WTC11 (cell line): ENCODE data around the gene B3GAT1. TPM values are rescaled to one million over a fixed set of nuclear protein-coding genes. Genes with fewer than 3 reads are reported as not detected.

Experiments used
- ATAC-seq: fragments of 200-7000 bp; cut with Tn5 transposase; 2 replicates; pipeline ENCODE4 v1.10.0; 2021; ENCODE audit warnings: mild to moderate bottlenecking, moderate library complexity
- CTCF ChIA-PET: fragments of 300-600 bp; sonication (Branson Sonifier 250); formaldehyde crosslinking; loops from one replicate; lab custom pipeline; 2021; ENCODE audit warnings: antibody characterized with exemption; lab: Charles Lee
- POLR2A ChIA-PET: fragments of 350-600 bp; sonication (Branson Sonifier 250); formaldehyde crosslinking; loops from one replicate; lab custom pipeline; 2021; ENCODE audit warnings: antibody characterized with exemption; lab: Charles Lee
- DNase-seq: peaks from one replicate; pipeline ENCODE4 v3.0.0; 2021; ENCODE audit warnings: low spot score
- H3K27ac Mint-ChIP-seq: 2 replicates; pipeline ENCODE4 v1.8.0; 2021; ENCODE audit warnings: mixed read lengths
- H3K27me3 Mint-ChIP-seq: 2 replicates; pipeline ENCODE4 v1.8.0; 2021; ENCODE audit warnings: low read depth, mild to moderate bottlenecking, moderate library complexity, mixed read lengths
- H3K36me3 Mint-ChIP-seq: 2 replicates; pipeline ENCODE4 v1.8.0; 2021; ENCODE audit warnings: mixed read lengths
- H3K4me1 Mint-ChIP-seq: 2 replicates; pipeline ENCODE4 v1.8.0; 2022; ENCODE audit warnings: mixed read lengths
- H3K4me3 Mint-ChIP-seq: 2 replicates; pipeline ENCODE4 v1.8.0; 2021; ENCODE audit warnings: mild to moderate bottlenecking, moderate library complexity, mixed read lengths
- H3K9me3 Mint-ChIP-seq: 2 replicates; pipeline ENCODE4 v1.8.0; 2021; ENCODE audit warnings: mixed read lengths
- CBFB ChIP-seq: sonication (generic); formaldehyde crosslinking; IDR thresholded peaks from 2 replicates; pipeline ENCODE4 v1.8.1; 2022; ENCODE audit warnings: mild to moderate bottlenecking, low read depth, missing genetic modification reagents
- CREM ChIP-seq: sonication (generic); formaldehyde crosslinking; IDR thresholded peaks from 2 replicates; pipeline ENCODE4 v1.8.1; 2022; ENCODE audit warnings: mild to moderate bottlenecking, missing genetic modification reagents, moderate library complexity
- MXD4 ChIP-seq: fragments of 250-450 bp; sonication (Bioruptor Pico); IDR thresholded peaks from 2 replicates; pipeline ENCODE4 v1.8.0; 2021; ENCODE audit warnings: mild to moderate bottlenecking, moderate library complexity, borderline replicate concordance
- NFATC4 ChIP-seq: fragments of 250-450 bp; sonication (Bioruptor Pico); IDR thresholded peaks from 2 replicates; pipeline ENCODE4 v1.9.0; 2021; ENCODE audit warnings: mild to moderate bottlenecking
- NFE2L1 ChIP-seq: sonication (generic); formaldehyde crosslinking; IDR thresholded peaks from 2 replicates; pipeline ENCODE4 v1.8.1; 2023; ENCODE audit warnings: missing genetic modification reagents
- NR1H2 ChIP-seq: sonication (generic); formaldehyde crosslinking; IDR thresholded peaks from 2 replicates; pipeline ENCODE4 v1.9.0; 2021; ENCODE audit warnings: mild to moderate bottlenecking, moderate library complexity, missing genetic modification reagents
- NR2C2 ChIP-seq: sonication (generic); formaldehyde crosslinking; IDR thresholded peaks from 2 replicates; pipeline ENCODE4 v1.8.0; 2022; ENCODE audit warnings: mild to moderate bottlenecking, missing genetic modification reagents
- RORB ChIP-seq: fragments of 250-450 bp; sonication (Bioruptor Pico); IDR thresholded peaks from 2 replicates; pipeline ENCODE4 v1.9.0; 2021; ENCODE audit warnings: mild to moderate bottlenecking
- SMAD4 ChIP-seq: sonication (generic); formaldehyde crosslinking; IDR thresholded peaks from 2 replicates; pipeline ENCODE4 v1.8.0; 2022; ENCODE audit warnings: mild to moderate bottlenecking, missing genetic modification reagents
- TEAD4 ChIP-seq: sonication (generic); formaldehyde crosslinking; IDR thresholded peaks from 2 replicates; pipeline ENCODE4 v1.8.0; 2022; ENCODE audit warnings: mild to moderate bottlenecking, missing genetic modification reagents
- TP53 ChIP-seq: sonication (generic); formaldehyde crosslinking; IDR thresholded peaks from 2 replicates; pipeline ENCODE4 v1.8.1; 2023; ENCODE audit warnings: mild to moderate bottlenecking, missing genetic modification reagents
- ZBTB21 ChIP-seq: sonication (generic); formaldehyde crosslinking; IDR thresholded peaks from 2 replicates; pipeline ENCODE4 v1.8.1; 2023; ENCODE audit warnings: mild to moderate bottlenecking, missing genetic modification reagents, borderline replicate concordance
- total RNA-seq: library from RNA; stranded (reverse); gene quantifications from 3 replicates; pipeline ENCODE4 v1.2.3, GENCODE V29; 2021
- TF ChIP-seq, protein P1 (sequence below): fragments of 250-450 bp; sonication (Bioruptor Pico); IDR thresholded peaks from 2 replicates; pipeline ENCODE4 v1.9.0; 2021; ENCODE audit warnings: mild to moderate bottlenecking
- TF ChIP-seq, protein P2 (sequence below): sonication (generic); formaldehyde crosslinking; IDR thresholded peaks from 2 replicates; pipeline ENCODE4 v1.8.0; 2022; ENCODE audit warnings: mild to moderate bottlenecking, missing genetic modification reagents
- TF ChIP-seq, protein P3 (sequence below): sonication (generic); formaldehyde crosslinking; IDR thresholded peaks from 2 replicates; pipeline ENCODE4 v1.8.1; 2022; ENCODE audit warnings: low read depth, missing genetic modification reagents, borderline replicate concordance
- TF ChIP-seq, protein P4 (sequence below): sonication (generic); formaldehyde crosslinking; IDR thresholded peaks from 2 replicates; pipeline ENCODE4 v1.8.0; 2023; ENCODE audit warnings: missing genetic modification reagents
- TF ChIP-seq, protein P5 (sequence below): fragments of 250-450 bp; sonication (Bioruptor Pico); conservative IDR thresholded peaks from 2 replicates; pipeline ENCODE4 v1.9.0; 2021; ENCODE audit warnings: mild to moderate bottlenecking
- TF ChIP-seq, protein P6 (sequence below): fragments of 250-450 bp; sonication (Bioruptor Pico); IDR thresholded peaks from 2 replicates; pipeline ENCODE4 v1.9.0; 2021; ENCODE audit warnings: mild to moderate bottlenecking, borderline replicate concordance
- TF ChIP-seq, protein P7 (sequence below): sonication (generic); formaldehyde crosslinking; IDR thresholded peaks from 2 replicates; pipeline ENCODE4 v1.8.0; 2023; ENCODE audit warnings: mild to moderate bottlenecking, missing genetic modification reagents
- TF ChIP-seq, protein P8 (sequence below): fragments of 250-450 bp; sonication (Bioruptor Pico); IDR thresholded peaks from 2 replicates; pipeline ENCODE4 v1.9.0; 2021; ENCODE audit warnings: moderate library complexity, mild to moderate bottlenecking, inconsistent platforms, borderline replicate concordance

Gene B3GAT1
- total RNA-seq, 1 experiment from 2014 or later: 30.0 TPM

DNA sequence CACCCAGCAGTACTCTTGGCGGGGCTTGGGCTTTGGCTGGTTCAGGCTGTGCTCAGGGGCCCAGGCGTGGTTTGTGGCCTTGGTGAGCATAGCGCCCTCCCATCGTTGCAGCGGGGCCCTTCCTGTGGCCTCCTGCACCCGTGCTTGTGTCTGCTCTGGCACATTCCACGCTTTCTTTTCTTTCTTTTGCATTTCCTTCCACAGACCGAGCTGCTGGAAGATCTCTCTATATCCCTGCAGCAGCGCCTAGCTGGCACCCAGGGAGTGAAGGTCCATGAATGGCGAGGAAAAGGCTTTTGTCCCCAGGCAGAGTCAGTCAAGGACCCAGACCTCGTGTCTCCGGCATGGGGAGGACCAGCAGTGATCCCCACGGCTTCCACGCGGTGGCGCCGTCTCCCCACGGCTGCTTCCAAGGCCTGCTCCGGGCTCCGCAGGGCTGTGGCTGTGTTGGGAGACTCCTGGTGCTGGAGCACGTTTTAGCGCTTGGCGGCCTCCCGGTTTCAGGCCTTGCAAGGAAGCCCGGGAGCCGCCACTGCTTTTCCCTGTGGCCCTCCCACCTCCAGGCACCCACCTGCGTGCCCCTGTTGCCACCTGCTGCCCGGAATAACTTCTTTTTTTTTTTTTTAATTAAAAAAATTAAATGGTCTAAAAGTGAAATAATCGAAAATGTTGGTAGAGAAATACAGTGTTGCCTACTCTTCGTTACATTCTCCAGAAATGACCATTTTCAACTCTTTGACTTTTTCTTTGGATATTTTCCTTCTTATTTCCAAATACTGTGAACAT is 51.8 kb downstream of the B3GAT1 start:
- Mint-ChIP-seq H3K4me3 (no peak overlapping the region), H3K27me3 (peaks cover 12% of the 10 kb centered on the region), H3K27ac (no peak overlapping the region), H3K4me1 (peaks cover 15% of the 10 kb centered on the region), H3K9me3 (no peaks in the 10 kb centered on the region), H3K36me3 (no peaks in the 10 kb centered on the region)
- ChIA-PET POLR2A (no interaction called here), CTCF (interaction anchor here (0.6 to 1.5 kb wide), 4 partner anchors 10 to 226 kb away, joined by 4 to 6 read pairs (median 4); no protein-coding TSS in a partner anchor)
- peak; percentile 96 for DNase-seq
- peak; percentile 93 for ATAC-seq
- TF ChIP-seq NFATC4 (no peak), TP53 (CRISPR knock-in tag) (peak; percentile 56; the same call in 1 of the 2 replicates), ZBTB21 (CRISPR knock-in tag) (no peak), CREM (no peak), RORB (CRISPR knock-in tag) (no peak), SMAD4 (CRISPR knock-in tag) (no peak), NFE2L1 (peak; percentile 46; the same call in 1 of the 2 replicates), NR1H2 (CRISPR knock-in tag) (0 out of 2 replicates have a peak, but pooled peaks have one; percentile 21), CBFB (CRISPR knock-in tag) (no peak), MXD4 (no peak), NR2C2 (CRISPR knock-in tag) (no peak), TEAD4 (CRISPR knock-in tag) (no peak)
- TF ChIP-seq, protein P1, sequence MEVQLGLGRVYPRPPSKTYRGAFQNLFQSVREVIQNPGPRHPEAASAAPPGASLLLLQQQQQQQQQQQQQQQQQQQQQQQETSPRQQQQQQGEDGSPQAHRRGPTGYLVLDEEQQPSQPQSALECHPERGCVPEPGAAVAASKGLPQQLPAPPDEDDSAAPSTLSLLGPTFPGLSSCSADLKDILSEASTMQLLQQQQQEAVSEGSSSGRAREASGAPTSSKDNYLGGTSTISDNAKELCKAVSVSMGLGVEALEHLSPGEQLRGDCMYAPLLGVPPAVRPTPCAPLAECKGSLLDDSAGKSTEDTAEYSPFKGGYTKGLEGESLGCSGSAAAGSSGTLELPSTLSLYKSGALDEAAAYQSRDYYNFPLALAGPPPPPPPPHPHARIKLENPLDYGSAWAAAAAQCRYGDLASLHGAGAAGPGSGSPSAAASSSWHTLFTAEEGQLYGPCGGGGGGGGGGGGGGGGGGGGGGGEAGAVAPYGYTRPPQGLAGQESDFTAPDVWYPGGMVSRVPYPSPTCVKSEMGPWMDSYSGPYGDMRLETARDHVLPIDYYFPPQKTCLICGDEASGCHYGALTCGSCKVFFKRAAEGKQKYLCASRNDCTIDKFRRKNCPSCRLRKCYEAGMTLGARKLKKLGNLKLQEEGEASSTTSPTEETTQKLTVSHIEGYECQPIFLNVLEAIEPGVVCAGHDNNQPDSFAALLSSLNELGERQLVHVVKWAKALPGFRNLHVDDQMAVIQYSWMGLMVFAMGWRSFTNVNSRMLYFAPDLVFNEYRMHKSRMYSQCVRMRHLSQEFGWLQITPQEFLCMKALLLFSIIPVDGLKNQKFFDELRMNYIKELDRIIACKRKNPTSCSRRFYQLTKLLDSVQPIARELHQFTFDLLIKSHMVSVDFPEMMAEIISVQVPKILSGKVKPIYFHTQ (CRISPR knock-in tag): no peak
- TF ChIP-seq, protein P2, sequence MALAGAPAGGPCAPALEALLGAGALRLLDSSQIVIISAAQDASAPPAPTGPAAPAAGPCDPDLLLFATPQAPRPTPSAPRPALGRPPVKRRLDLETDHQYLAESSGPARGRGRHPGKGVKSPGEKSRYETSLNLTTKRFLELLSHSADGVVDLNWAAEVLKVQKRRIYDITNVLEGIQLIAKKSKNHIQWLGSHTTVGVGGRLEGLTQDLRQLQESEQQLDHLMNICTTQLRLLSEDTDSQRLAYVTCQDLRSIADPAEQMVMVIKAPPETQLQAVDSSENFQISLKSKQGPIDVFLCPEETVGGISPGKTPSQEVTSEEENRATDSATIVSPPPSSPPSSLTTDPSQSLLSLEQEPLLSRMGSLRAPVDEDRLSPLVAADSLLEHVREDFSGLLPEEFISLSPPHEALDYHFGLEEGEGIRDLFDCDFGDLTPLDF: 0 out of 2 replicates have a peak, but pooled peaks have one; percentile 57
- TF ChIP-seq, protein P3, sequence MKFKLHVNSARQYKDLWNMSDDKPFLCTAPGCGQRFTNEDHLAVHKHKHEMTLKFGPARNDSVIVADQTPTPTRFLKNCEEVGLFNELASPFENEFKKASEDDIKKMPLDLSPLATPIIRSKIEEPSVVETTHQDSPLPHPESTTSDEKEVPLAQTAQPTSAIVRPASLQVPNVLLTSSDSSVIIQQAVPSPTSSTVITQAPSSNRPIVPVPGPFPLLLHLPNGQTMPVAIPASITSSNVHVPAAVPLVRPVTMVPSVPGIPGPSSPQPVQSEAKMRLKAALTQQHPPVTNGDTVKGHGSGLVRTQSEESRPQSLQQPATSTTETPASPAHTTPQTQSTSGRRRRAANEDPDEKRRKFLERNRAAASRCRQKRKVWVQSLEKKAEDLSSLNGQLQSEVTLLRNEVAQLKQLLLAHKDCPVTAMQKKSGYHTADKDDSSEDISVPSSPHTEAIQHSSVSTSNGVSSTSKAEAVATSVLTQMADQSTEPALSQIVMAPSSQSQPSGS (CRISPR knock-in tag): no peak
- TF ChIP-seq, protein P4, sequence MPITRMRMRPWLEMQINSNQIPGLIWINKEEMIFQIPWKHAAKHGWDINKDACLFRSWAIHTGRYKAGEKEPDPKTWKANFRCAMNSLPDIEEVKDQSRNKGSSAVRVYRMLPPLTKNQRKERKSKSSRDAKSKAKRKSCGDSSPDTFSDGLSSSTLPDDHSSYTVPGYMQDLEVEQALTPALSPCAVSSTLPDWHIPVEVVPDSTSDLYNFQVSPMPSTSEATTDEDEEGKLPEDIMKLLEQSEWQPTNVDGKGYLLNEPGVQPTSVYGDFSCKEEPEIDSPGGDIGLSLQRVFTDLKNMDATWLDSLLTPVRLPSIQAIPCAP: no peak
- TF ChIP-seq, protein P5, sequence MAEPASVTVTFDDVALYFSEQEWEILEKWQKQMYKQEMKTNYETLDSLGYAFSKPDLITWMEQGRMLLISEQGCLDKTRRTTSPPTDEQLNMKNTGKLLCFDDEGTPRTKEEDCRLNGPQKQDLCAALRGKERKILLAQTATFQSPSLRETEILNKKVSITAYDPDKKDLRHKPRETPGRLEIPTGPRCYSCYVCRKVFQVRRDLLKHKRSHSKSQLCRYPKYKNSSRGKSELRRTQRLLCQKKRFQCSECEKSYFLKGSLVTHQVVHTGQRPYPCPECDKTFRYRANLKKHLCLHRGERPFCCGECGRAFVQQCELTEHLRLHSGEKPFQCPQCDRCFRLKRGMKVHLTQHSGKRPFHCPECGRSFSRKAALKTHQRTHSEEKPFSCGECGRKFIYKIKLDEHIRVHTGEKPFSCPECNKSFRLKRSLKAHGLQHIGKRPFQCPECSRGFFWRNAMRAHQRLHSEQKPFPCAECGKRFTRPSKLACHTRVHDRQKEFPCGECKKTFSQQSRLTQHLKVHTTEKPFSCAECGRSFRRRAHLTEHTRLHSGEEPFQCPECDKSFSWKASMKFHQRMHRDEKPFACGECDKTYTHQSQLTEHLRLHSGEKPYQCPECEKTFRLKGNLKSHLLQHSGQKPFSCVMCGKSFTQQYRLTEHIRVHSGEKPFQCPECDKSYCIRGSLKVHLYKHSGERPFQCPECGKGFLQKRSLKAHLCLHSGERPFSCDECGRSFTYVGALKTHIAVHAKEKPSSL (CRISPR knock-in tag): no peak
- TF ChIP-seq, protein P6, sequence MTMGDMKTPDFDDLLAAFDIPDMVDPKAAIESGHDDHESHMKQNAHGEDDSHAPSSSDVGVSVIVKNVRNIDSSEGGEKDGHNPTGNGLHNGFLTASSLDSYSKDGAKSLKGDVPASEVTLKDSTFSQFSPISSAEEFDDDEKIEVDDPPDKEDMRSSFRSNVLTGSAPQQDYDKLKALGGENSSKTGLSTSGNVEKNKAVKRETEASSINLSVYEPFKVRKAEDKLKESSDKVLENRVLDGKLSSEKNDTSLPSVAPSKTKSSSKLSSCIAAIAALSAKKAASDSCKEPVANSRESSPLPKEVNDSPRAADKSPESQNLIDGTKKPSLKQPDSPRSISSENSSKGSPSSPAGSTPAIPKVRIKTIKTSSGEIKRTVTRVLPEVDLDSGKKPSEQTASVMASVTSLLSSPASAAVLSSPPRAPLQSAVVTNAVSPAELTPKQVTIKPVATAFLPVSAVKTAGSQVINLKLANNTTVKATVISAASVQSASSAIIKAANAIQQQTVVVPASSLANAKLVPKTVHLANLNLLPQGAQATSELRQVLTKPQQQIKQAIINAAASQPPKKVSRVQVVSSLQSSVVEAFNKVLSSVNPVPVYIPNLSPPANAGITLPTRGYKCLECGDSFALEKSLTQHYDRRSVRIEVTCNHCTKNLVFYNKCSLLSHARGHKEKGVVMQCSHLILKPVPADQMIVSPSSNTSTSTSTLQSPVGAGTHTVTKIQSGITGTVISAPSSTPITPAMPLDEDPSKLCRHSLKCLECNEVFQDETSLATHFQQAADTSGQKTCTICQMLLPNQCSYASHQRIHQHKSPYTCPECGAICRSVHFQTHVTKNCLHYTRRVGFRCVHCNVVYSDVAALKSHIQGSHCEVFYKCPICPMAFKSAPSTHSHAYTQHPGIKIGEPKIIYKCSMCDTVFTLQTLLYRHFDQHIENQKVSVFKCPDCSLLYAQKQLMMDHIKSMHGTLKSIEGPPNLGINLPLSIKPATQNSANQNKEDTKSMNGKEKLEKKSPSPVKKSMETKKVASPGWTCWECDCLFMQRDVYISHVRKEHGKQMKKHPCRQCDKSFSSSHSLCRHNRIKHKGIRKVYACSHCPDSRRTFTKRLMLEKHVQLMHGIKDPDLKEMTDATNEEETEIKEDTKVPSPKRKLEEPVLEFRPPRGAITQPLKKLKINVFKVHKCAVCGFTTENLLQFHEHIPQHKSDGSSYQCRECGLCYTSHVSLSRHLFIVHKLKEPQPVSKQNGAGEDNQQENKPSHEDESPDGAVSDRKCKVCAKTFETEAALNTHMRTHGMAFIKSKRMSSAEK (CRISPR knock-in tag): peak; percentile 82; the same call in 1 of the 2 replicates
- TF ChIP-seq, protein P7, sequence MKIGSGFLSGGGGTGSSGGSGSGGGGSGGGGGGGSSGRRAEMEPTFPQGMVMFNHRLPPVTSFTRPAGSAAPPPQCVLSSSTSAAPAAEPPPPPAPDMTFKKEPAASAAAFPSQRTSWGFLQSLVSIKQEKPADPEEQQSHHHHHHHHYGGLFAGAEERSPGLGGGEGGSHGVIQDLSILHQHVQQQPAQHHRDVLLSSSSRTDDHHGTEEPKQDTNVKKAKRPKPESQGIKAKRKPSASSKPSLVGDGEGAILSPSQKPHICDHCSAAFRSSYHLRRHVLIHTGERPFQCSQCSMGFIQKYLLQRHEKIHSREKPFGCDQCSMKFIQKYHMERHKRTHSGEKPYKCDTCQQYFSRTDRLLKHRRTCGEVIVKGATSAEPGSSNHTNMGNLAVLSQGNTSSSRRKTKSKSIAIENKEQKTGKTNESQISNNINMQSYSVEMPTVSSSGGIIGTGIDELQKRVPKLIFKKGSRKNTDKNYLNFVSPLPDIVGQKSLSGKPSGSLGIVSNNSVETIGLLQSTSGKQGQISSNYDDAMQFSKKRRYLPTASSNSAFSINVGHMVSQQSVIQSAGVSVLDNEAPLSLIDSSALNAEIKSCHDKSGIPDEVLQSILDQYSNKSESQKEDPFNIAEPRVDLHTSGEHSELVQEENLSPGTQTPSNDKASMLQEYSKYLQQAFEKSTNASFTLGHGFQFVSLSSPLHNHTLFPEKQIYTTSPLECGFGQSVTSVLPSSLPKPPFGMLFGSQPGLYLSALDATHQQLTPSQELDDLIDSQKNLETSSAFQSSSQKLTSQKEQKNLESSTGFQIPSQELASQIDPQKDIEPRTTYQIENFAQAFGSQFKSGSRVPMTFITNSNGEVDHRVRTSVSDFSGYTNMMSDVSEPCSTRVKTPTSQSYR (CRISPR knock-in tag): peak; percentile 65; the same call in 1 of the 2 replicates
- TF ChIP-seq, protein P8, sequence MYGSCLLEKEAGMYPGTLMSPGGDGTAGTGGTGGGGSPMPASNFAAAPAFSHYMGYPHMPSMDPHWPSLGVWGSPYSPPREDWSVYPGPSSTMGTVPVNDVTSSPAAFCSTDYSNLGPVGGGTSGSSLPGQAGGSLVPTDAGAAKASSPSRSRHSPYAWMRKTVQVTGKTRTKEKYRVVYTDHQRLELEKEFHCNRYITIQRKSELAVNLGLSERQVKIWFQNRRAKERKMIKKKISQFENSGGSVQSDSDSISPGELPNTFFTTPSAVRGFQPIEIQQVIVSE (CRISPR knock-in tag): no peak
